ENCODE data around the gene RNH1. TPM values are rescaled to one million over a fixed set of nuclear protein-coding genes. Genes with fewer than 3 reads are reported as not detected.

The RNH1 gene
- total RNA-seq, 1 experiment from 2014 or later: 60.0 TPM

DNA sequence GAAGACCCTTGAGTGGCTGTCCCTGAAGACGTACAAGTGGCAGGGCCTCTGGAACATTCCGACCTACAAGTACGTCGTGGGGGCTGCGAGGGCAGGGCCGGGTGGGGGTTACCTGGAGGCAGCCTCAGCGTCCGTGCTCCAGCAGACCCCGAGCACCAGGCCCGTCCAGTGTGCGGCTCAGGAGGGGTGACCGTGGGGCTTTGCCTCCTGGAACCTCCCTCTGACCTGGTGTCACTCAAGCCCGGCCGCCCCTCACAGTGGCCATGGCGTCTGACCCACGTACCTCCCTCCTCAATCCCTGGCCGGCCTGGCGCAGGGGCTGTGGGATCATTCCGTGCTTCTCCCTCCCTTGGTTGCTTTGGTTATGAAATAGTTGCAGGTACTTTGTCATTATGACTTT lies 18.5 kb downstream of the RNH1 start:
- H3K27me3 Mint-ChIP-seq (ENCODE audit: low read depth): no peaks in the 10 kb centered on the region
- Histone ChIP-seq H3K9ac (ENCODE audit: extremely low read depth, insufficient read length, low read length) (no peak overlapping the region), H4K91ac (ENCODE audit: insufficient read length, low read depth, low read length) (no peak overlapping the region), H3K4me1 (ENCODE audit: insufficient read depth, low read length) (no peaks in the 10 kb centered on the region), H2BK120ac (ENCODE audit: low read depth, low read length, poor library complexity, severe bottlenecking) (no peak overlapping the region), H4K5ac (ENCODE audit: insufficient read length, low read depth, low read length) (no peak overlapping the region), H3K23ac (ENCODE audit: insufficient read length, low read depth, low read length) (no peak overlapping the region), H3K4ac (ENCODE audit: low read depth, low read length) (no peak overlapping the region), H3K56ac (ENCODE audit: insufficient read length, low read depth, low read length) (no peak overlapping the region), H3K27me3 (ENCODE audit: insufficient read depth, low read length) (no peaks in the 10 kb centered on the region), H3K27ac (ENCODE audit: insufficient read length, low read depth, low read length) (no peak overlapping the region), H2AFZ (ENCODE audit: low read length) (no peak overlapping the region), H4K8ac (replicated peaks; ENCODE audit: insufficient read length, low read depth, low read length) (no peak overlapping the region), H3K23me2 (ENCODE audit: insufficient read length, low read depth, low read length, poor library complexity, severe bottlenecking) (peaks cover 3% of the 10 kb centered on the region), H2BK15ac (ENCODE audit: low read depth, low read length) (no peak overlapping the region), H3K4me2 (ENCODE audit: insufficient read depth, insufficient read length, low read length) (no peak overlapping the region), H4K20me1 (ENCODE audit: control insufficient read depth, insufficient read depth, insufficient read length) (no peaks in the 10 kb centered on the region), H2AK5ac (ENCODE audit: insufficient read length, low read length) (no peak overlapping the region), H3K79me1 (ENCODE audit: insufficient read depth, low read depth, low read length, poor library complexity, severe bottlenecking) (peaks cover 2% of the 10 kb centered on the region), H2BK12ac (ENCODE audit: insufficient read length, low read depth, low read length) (no peak overlapping the region), H3K79me2 (ENCODE audit: insufficient read depth, low read length) (no peaks in the 10 kb centered on the region; the same call in 1 of the 2 replicates), H2BK20ac (ENCODE audit: low read depth, low read length, poor library complexity, severe bottlenecking) (no peak overlapping the region), H3K14ac (ENCODE audit: insufficient read depth, low read length) (no peak overlapping the region), H3T11ph (ENCODE audit: low read length) (no peak overlapping the region), H3K18ac (ENCODE audit: insufficient read length, low read depth, low read length) (no peak overlapping the region), H3K9me3 (ENCODE audit: control insufficient read depth, low read depth, low read length) (no peaks in the 10 kb centered on the region), H2BK5ac (ENCODE audit: insufficient read length, low read length) (no peak overlapping the region)
- no peaks in the 10 kb centered on the region for H3K9me3 Mint-ChIP-seq
- DNase-seq: no peak
- TF ChIP-seq, protein P1, sequence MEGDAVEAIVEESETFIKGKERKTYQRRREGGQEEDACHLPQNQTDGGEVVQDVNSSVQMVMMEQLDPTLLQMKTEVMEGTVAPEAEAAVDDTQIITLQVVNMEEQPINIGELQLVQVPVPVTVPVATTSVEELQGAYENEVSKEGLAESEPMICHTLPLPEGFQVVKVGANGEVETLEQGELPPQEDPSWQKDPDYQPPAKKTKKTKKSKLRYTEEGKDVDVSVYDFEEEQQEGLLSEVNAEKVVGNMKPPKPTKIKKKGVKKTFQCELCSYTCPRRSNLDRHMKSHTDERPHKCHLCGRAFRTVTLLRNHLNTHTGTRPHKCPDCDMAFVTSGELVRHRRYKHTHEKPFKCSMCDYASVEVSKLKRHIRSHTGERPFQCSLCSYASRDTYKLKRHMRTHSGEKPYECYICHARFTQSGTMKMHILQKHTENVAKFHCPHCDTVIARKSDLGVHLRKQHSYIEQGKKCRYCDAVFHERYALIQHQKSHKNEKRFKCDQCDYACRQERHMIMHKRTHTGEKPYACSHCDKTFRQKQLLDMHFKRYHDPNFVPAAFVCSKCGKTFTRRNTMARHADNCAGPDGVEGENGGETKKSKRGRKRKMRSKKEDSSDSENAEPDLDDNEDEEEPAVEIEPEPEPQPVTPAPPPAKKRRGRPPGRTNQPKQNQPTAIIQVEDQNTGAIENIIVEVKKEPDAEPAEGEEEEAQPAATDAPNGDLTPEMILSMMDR (conservative IDR thresholded peaks at IDR 0.05): no peak
- WGBS (ENCODE audit: extremely low coverage, insufficient read length, low lambda C conversion rate): no CpG with 5 or more reads among the region's 19 CpGs
- peaks cover 6 to 19% (median 17%) of the 10 kb centered on the region in 3 experiments for H3K36me3 Mint-ChIP-seq (ENCODE audit: insufficient read depth in 1 of 3, low read depth in 3 of 3)
- H3K4me3 Mint-ChIP-seq: no peak overlapping the region; a peak in 1 of 5 replicates
- H3K4me1 Mint-ChIP-seq: no peaks in the 10 kb centered on the region
- peak overlapping the region in 1 of 3 experiments; percentile 70; a peak in 1 of 7 replicates for H3K27ac Mint-ChIP-seq
